HepG2 (cell line): ENCODE measurements around the gene BEAN1. TPM values are rescaled to one million over a fixed set of nuclear protein-coding genes. Genes with fewer than 3 reads are reported as not detected.

Experiments
- ATF6 ChIP-seq: sonication (generic); formaldehyde crosslinking; conservative IDR thresholded peaks from 2 replicates; pipeline ENCODE4 v1.4.0; 2020; ENCODE audit warnings: missing genetic modification reagents
- ATRX ChIP-seq: sonication (generic); formaldehyde crosslinking; IDR thresholded peaks from 2 replicates; pipeline ENCODE4 v1.4.0; 2020; ENCODE audit warnings: missing genetic modification reagents, borderline replicate concordance
- CEBPG ChIP-seq: IDR thresholded peaks from 2 replicates; pipeline ENCODE4 v1.6.1; 2016
- E2F5 ChIP-seq: sonication (generic); formaldehyde crosslinking; conservative IDR thresholded peaks from 2 replicates; pipeline ENCODE4 v1.4.0; 2020; ENCODE audit warnings: missing genetic modification reagents
- JUND ChIP-seq: sonication (generic); formaldehyde crosslinking; IDR thresholded peaks from 2 replicates; pipeline ENCODE4 v1.8.0; 2022; ENCODE audit warnings: mild to moderate bottlenecking, missing genetic modification reagents
- NR2F2 ChIP-seq: IDR thresholded peaks from 2 replicates; pipeline ENCODE4 v1.6.1; 2012; ENCODE audit warnings: low read depth, inconsistent platforms, borderline replicate concordance
- PCBP1 ChIP-seq: fragments of 200-400 bp; formaldehyde crosslinking; IDR thresholded peaks from 2 replicates; pipeline ENCODE4 v1.6.1; 2017; ENCODE audit warnings: mild to moderate bottlenecking, low read depth, low read length, borderline replicate concordance
- SP5 ChIP-seq: IDR thresholded peaks from 2 replicates; pipeline ENCODE4 v1.6.1; 2016; ENCODE audit warnings: low read depth, borderline replicate concordance
- SRY ChIP-seq: sonication (generic); formaldehyde crosslinking; IDR thresholded peaks from 2 replicates; pipeline ENCODE4 v1.8.0; 2022; ENCODE audit warnings: mild to moderate bottlenecking, missing genetic modification reagents
- ZBTB39 ChIP-seq: sonication (generic); formaldehyde crosslinking; IDR thresholded peaks from 2 replicates; pipeline ENCODE4 v1.5.0; 2020; ENCODE audit warnings: missing genetic modification reagents
- ZNF160 ChIP-seq: sonication (generic); formaldehyde crosslinking; IDR thresholded peaks from 2 replicates; pipeline ENCODE4 v1.8.0; 2022; ENCODE audit warnings: mild to moderate bottlenecking, inconsistent platforms, missing genetic modification reagents
- ZNF552 ChIP-seq: sonication (generic); formaldehyde crosslinking; IDR thresholded peaks from 2 replicates; pipeline ENCODE4 v1.9.0; 2022; ENCODE audit warnings: missing genetic modification reagents, mild to moderate bottlenecking, borderline replicate concordance
- ZNF569 ChIP-seq: sonication (generic); formaldehyde crosslinking; IDR thresholded peaks from 2 replicates; pipeline ENCODE4 v1.5.0; 2020; ENCODE audit warnings: mild to moderate bottlenecking, missing genetic modification reagents, moderate library complexity, borderline replicate concordance
- ZNF709 ChIP-seq: sonication (generic); formaldehyde crosslinking; IDR thresholded peaks from 2 replicates; pipeline ENCODE4 v1.5.0; 2020; ENCODE audit warnings: mild to moderate bottlenecking, missing genetic modification reagents
- polyA plus RNA-seq, 8 experiments: library from polyadenylated mRNA; depleted of rRNA in 3 of 8; stranded (reverse) in 7 of 8; unstranded in 1 of 8; fragments of >200 nt; fragmentation: Illumina TruSeq in 4 of 8; extraction: Trizol in 4 of 8; gene quantifications; 2 replicates each; pipeline versions ENCODE4 v1.2.1 to v1.2.3, GENCODE V29; 2011 to 2016; ENCODE audit warnings: low read depth in 4 of 8, missing spikeins in 1 of 8, mixed read lengths in 1 of 8; ENCODE audit not compliant: insufficient read depth in 1 of 8
- total RNA-seq, 5 experiments: library from RNA; depleted of rRNA; stranded (reverse); fragments of >200 nt; fragmentation: Illumina TruSeq; extraction: Trizol; gene quantifications; 2 replicates each; pipeline ENCODE4 v1.2.3, GENCODE V29; 2016; ENCODE audit warnings: low read depth in 1 of 5
- TF ChIP-seq, protein P1 (sequence below): sonication (generic); formaldehyde crosslinking; IDR thresholded peaks from 2 replicates; pipeline ENCODE4 v1.5.0; 2020; ENCODE audit warnings: missing genetic modification reagents
- TF ChIP-seq, protein P2 (sequence below): sonication (generic); formaldehyde crosslinking; IDR thresholded peaks from 2 replicates; pipeline ENCODE4 v1.9.0; 2021; ENCODE audit warnings: missing genetic modification reagents, borderline replicate concordance
- TF ChIP-seq, protein P3 (sequence below): IDR thresholded peaks from 2 replicates; pipeline ENCODE4 v1.6.1; 2016; ENCODE audit warnings: missing biosample characterization, missing genetic modification reagents, low read depth
- TF ChIP-seq, protein P4 (sequence below): sonication (generic); formaldehyde crosslinking; IDR thresholded peaks from 2 replicates; pipeline ENCODE4 v1.8.0; 2022; ENCODE audit warnings: missing genetic modification reagents, mild to moderate bottlenecking, borderline replicate concordance

BEAN1 gene
- total and polyA plus RNA-seq, 2 of the 13 experiments (the other 11 are each of a cell fraction or from before 2014, with no cell fraction given): 0.53 to 1.4 TPM

GRCh38 chr16:66513111-66513723 lies 86.1 kb downstream of the BEAN1 start (continued):
- TF ChIP-seq ATF6 (no peak), CEBPG (CRISPR knock-in tag) (no peak), ZBTB39 (CRISPR knock-in tag) (no peak), ATRX (CRISPR knock-in tag) (no peak), SRY (no peak), ZNF552 (CRISPR knock-in tag) (no peak), NR2F2 (no peak), ZNF709 (CRISPR knock-in tag) (no peak), JUND (CRISPR knock-in tag) (no peak), SP5 (CRISPR knock-in tag) (peak; percentile 66), PCBP1 (no peak), E2F5 (CRISPR knock-in tag) (no peak), ZNF569 (CRISPR knock-in tag) (no peak), ZNF160 (no peak)
- TF ChIP-seq, protein P1, sequence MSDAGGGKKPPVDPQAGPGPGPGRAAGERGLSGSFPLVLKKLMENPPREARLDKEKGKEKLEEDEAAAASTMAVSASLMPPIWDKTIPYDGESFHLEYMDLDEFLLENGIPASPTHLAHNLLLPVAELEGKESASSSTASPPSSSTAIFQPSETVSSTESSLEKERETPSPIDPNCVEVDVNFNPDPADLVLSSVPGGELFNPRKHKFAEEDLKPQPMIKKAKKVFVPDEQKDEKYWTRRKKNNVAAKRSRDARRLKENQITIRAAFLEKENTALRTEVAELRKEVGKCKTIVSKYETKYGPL (CRISPR knock-in tag): no peak
- TF ChIP-seq, protein P2, sequence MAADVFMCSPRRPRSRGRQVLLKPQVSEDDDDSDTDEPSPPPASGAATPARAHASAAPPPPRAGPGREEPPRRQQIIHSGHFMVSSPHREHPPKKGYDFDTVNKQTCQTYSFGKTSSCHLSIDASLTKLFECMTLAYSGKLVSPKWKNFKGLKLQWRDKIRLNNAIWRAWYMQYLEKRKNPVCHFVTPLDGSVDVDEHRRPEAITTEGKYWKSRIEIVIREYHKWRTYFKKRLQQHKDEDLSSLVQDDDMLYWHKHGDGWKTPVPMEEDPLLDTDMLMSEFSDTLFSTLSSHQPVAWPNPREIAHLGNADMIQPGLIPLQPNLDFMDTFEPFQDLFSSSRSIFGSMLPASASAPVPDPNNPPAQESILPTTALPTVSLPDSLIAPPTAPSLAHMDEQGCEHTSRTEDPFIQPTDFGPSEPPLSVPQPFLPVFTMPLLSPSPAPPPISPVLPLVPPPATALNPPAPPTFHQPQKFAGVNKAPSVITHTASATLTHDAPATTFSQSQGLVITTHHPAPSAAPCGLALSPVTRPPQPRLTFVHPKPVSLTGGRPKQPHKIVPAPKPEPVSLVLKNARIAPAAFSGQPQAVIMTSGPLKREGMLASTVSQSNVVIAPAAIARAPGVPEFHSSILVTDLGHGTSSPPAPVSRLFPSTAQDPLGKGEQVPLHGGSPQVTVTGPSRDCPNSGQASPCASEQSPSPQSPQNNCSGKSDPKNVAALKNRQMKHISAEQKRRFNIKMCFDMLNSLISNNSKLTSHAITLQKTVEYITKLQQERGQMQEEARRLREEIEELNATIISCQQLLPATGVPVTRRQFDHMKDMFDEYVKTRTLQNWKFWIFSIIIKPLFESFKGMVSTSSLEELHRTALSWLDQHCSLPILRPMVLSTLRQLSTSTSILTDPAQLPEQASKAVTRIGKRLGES: no peak
- TF ChIP-seq, protein P3, sequence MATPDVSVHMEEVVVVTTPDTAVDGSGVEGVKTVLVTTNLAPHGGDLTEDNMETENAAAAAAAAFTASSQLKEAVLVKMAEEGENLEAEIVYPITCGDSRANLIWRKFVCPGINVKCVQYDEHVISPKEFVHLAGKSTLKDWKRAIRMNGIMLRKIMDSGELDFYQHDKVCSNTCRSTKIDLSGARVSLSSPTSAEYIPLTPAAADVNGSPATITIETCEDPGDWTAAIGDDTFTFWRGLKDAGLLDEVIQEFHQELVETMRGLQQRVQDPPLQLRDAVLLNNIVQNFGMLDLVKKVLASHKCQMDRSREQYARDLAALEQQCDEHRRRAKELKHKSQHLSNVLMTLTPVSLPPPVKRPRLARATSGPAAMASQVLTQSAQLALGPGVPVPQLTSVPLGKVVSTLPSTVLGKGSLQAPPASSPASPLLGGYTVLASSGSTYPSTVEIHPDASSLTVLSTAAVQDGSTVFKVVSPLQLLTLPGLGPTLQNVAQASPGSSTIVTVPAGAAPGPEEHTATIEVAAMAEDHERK (CRISPR knock-in tag): no peak
- TF ChIP-seq, protein P4, sequence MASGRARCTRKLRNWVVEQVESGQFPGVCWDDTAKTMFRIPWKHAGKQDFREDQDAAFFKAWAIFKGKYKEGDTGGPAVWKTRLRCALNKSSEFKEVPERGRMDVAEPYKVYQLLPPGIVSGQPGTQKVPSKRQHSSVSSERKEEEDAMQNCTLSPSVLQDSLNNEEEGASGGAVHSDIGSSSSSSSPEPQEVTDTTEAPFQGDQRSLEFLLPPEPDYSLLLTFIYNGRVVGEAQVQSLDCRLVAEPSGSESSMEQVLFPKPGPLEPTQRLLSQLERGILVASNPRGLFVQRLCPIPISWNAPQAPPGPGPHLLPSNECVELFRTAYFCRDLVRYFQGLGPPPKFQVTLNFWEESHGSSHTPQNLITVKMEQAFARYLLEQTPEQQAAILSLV (CRISPR knock-in tag): no peak
